Measurements from ENCODE around the gene KCTD8.

GRCh38 chr4:44447563-44448504, 775 bp downstream of the KCTD8 start:
- TF ChIP-seq, protein P1, sequence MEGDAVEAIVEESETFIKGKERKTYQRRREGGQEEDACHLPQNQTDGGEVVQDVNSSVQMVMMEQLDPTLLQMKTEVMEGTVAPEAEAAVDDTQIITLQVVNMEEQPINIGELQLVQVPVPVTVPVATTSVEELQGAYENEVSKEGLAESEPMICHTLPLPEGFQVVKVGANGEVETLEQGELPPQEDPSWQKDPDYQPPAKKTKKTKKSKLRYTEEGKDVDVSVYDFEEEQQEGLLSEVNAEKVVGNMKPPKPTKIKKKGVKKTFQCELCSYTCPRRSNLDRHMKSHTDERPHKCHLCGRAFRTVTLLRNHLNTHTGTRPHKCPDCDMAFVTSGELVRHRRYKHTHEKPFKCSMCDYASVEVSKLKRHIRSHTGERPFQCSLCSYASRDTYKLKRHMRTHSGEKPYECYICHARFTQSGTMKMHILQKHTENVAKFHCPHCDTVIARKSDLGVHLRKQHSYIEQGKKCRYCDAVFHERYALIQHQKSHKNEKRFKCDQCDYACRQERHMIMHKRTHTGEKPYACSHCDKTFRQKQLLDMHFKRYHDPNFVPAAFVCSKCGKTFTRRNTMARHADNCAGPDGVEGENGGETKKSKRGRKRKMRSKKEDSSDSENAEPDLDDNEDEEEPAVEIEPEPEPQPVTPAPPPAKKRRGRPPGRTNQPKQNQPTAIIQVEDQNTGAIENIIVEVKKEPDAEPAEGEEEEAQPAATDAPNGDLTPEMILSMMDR (IDR thresholded peaks at IDR 0.05): no peak
- TF ChIP-seq POLR2A (IDR thresholded peaks at IDR 0.05): no peak
- no peak for TF ChIP-seq POLR2AphosphoS5 (IDR thresholded peaks at IDR 0.05)
- TF ChIP-seq EP300 (IDR thresholded peaks at IDR 0.05; ENCODE audit: low read depth): no peak

Measured in transverse colon (tissue), 4 donors.